ENCODE measurements around the gene PEDS1.
"Not testable (repeated sequence)": the region's sequence is repeated elsewhere in the genome, so short reads cannot be mapped to it uniquely, and the experiment has no call there.

The PEDS1 gene

GRCh38 chr20:50172347-50173013 lies 19.0 kb upstream of the PEDS1 start:
- no peak for TF ChIP-seq TAF1 (IDR thresholded peaks at IDR 0.05; ENCODE audit: borderline replicate concordance, low read depth, low read length)
- no peak for TF ChIP-seq POLR2A (IDR thresholded peaks at IDR 0.05; ENCODE audit: low read depth, low read length)
- no peak for TF ChIP-seq POLR2AphosphoS5 (IDR thresholded peaks at IDR 0.05; ENCODE audit: low read depth, low read length)
- no peak for FAIRE-seq
- DNase-seq (ENCODE audit: insufficient read length), result no peak

- TF ChIP-seq TAF1 (IDR thresholded peaks at IDR 0.05; ENCODE audit: borderline replicate concordance, low read depth, low read length) (no peak), POLR2A (IDR thresholded peaks at IDR 0.05; ENCODE audit: low read depth, low read length) (no peak), POLR2AphosphoS5 (IDR thresholded peaks at IDR 0.05; ENCODE audit: low read depth, low read length) (no peak)
- FAIRE-seq (no peak), DNase-seq (ENCODE audit: insufficient read length) (no peak)
Observed at GRCh38 chr20:50170549-50171220, 17.2 kb upstream of the PEDS1 start.

- no peak for TF ChIP-seq POLR2A (IDR thresholded peaks at IDR 0.05; ENCODE audit: low read depth, low read length)
- TF ChIP-seq POLR2AphosphoS5 (IDR thresholded peaks at IDR 0.05; ENCODE audit: low read depth, low read length), result no peak
- TF ChIP-seq TAF1 (IDR thresholded peaks at IDR 0.05; ENCODE audit: borderline replicate concordance, low read depth, low read length), result no peak
- FAIRE-seq, result no peak
- DNase-seq (ENCODE audit: insufficient read length), result no peak
Observed at GRCh38 chr20:50169329-50169823, 15.9 kb upstream of the PEDS1 start.

GRCh38 chr20:50165684-50166554 lies 12.4 kb upstream of the PEDS1 start:
- FAIRE-seq, result peak; percentile 69
- DNase-seq (ENCODE audit: insufficient read length), result peak; percentile 84
- peak; percentile 26; the same call in 1 of the 2 replicates for TF ChIP-seq TAF1 (IDR thresholded peaks at IDR 0.05; ENCODE audit: borderline replicate concordance, low read depth, low read length)
- peak; percentile 74; the same call in 1 of the 2 replicates for TF ChIP-seq POLR2AphosphoS5 (IDR thresholded peaks at IDR 0.05; ENCODE audit: low read depth, low read length)
- TF ChIP-seq POLR2A (IDR thresholded peaks at IDR 0.05; ENCODE audit: low read depth, low read length), result peak; percentile 65; the same call in 1 of the 2 replicates

- FAIRE-seq, result no peak
- no peak for DNase-seq (ENCODE audit: insufficient read length)
- TF ChIP-seq POLR2AphosphoS5 (IDR thresholded peaks at IDR 0.05; ENCODE audit: low read depth, low read length) (no peak), TAF1 (IDR thresholded peaks at IDR 0.05; ENCODE audit: borderline replicate concordance, low read depth, low read length) (no peak), POLR2A (IDR thresholded peaks at IDR 0.05; ENCODE audit: low read depth, low read length) (no peak)
Observed at GRCh38 chr20:50163570-50164317, 10.2 kb upstream of the PEDS1 start.

- not testable (repeated sequence) for FAIRE-seq; DNase-seq (ENCODE audit: insufficient read length)
Observed at GRCh38 chr20:50161494-50161893, 8.0 kb upstream of the PEDS1 start.

- TF ChIP-seq TAF1 (IDR thresholded peaks at IDR 0.05; ENCODE audit: borderline replicate concordance, low read depth, low read length) (no peak), POLR2A (IDR thresholded peaks at IDR 0.05; ENCODE audit: low read depth, low read length) (no peak), POLR2AphosphoS5 (IDR thresholded peaks at IDR 0.05; ENCODE audit: low read depth, low read length) (no peak)
- FAIRE-seq (no peak), DNase-seq (ENCODE audit: insufficient read length) (no peak)
Observed at GRCh38 chr20:50153153-50153499, 397 bp downstream of the PEDS1 start.

GRCh38 chr20:50152394-50153152 lies 950 bp downstream of the PEDS1 start:
- DNase-seq (ENCODE audit: insufficient read length) (no peak), FAIRE-seq (no peak)
- TF ChIP-seq POLR2AphosphoS5 (IDR thresholded peaks at IDR 0.05; ENCODE audit: low read depth, low read length) (no peak), POLR2A (IDR thresholded peaks at IDR 0.05; ENCODE audit: low read depth, low read length) (no peak), TAF1 (IDR thresholded peaks at IDR 0.05; ENCODE audit: borderline replicate concordance, low read depth, low read length) (no peak)

GRCh38 chr20:50151034-50151743 lies 2.3 kb downstream of the PEDS1 start:
- FAIRE-seq (no peak), DNase-seq (ENCODE audit: insufficient read length) (no peak)
- TF ChIP-seq POLR2A (IDR thresholded peaks at IDR 0.05; ENCODE audit: low read depth, low read length) (no peak), TAF1 (IDR thresholded peaks at IDR 0.05; ENCODE audit: borderline replicate concordance, low read depth, low read length) (no peak), POLR2AphosphoS5 (IDR thresholded peaks at IDR 0.05; ENCODE audit: low read depth, low read length) (no peak)
